ENCODE results near the gene GAS7.
"Not testable (repeated sequence)": the region's sequence is repeated elsewhere in the genome, so short reads cannot be mapped to it uniquely, and the experiment has no call there.

GAS7 gene

GRCh38 chr17:10116267-10116666 is 82.1 kb downstream of the GAS7 start:
- no peak overlapping the region for H3K27ac ChIP-seq
- no peak for DNase-seq (ENCODE audit: low read depth, low spot score)

- DNase-seq (ENCODE audit: low read depth, low spot score), result no peak
- H3K27ac ChIP-seq, result no peak overlapping the region
Observed at GRCh38 chr17:10115536-10115932, 82.9 kb downstream of the GAS7 start.

DNA sequence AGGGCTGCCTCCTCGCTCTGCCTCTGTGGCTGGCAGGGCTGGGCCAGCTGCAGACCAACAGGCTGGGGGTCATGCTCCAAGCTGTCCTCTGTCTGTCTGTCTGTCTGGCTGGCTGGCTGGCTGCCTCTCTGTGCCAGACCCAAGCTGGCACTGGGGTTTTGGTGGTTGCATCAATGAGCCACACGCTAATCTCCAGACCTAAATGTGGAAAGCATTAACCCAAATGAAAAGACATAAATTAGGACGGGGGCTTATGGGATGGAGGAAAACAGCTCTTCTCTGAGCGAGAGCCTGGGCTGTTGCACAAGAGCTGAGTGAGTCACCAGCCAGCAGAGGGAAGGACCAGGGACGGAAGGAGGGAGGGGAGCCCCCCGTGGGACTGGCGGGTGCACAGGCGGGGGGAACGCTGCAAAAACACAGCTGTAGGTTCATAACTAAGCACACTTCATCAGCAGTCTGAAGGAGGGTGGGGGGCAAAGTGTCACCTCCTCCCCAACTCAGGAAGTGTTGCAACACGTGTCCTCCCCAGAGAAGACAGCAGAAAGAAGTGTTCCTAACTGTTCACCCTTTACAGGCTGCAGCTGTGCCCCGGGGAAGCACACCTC is 83.4 kb downstream of the GAS7 start:
- no peak for DNase-seq (ENCODE audit: low read depth, low spot score)
- no peak overlapping the region for H3K27ac ChIP-seq

- no peak overlapping the region for H3K27ac ChIP-seq
- DNase-seq (ENCODE audit: low read depth, low spot score), result no peak
Observed at GRCh38 chr17:10112962-10113361, 85.4 kb downstream of the GAS7 start.

DNA sequence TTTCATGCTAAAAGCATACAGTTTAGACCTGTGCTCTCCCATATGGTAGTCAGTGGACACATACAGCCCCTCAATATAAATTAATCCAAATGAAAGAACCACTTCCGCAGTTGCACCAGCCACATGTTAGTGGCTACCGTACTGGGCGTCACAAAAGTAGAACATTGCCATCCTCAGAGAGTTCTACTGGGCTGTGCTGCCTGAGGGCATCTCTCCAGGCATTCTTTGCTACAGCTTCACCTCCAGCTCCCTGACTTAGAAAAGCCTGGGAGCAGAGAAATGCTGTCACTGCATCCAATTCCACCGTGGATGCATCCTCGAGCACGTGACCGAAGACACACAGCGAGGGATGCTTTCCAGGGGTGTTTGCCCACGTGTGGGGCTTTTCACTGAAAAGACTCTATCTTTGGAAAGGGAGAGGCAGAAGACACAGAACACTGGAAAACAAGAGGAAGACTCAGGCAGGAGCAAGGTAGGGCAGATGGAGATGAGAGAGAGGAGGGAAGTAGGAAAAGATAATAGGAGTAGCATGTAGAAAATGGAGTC is 86.4 kb downstream of the GAS7 start:
- no peak for DNase-seq (ENCODE audit: low read depth, low spot score)
- no peak overlapping the region for H3K27ac ChIP-seq

GRCh38 chr17:10109146-10109545 is 89.3 kb downstream of the GAS7 start:
- DNase-seq (ENCODE audit: low read depth, low spot score), result no peak
- H3K27ac ChIP-seq, result no peak overlapping the region

DNA sequence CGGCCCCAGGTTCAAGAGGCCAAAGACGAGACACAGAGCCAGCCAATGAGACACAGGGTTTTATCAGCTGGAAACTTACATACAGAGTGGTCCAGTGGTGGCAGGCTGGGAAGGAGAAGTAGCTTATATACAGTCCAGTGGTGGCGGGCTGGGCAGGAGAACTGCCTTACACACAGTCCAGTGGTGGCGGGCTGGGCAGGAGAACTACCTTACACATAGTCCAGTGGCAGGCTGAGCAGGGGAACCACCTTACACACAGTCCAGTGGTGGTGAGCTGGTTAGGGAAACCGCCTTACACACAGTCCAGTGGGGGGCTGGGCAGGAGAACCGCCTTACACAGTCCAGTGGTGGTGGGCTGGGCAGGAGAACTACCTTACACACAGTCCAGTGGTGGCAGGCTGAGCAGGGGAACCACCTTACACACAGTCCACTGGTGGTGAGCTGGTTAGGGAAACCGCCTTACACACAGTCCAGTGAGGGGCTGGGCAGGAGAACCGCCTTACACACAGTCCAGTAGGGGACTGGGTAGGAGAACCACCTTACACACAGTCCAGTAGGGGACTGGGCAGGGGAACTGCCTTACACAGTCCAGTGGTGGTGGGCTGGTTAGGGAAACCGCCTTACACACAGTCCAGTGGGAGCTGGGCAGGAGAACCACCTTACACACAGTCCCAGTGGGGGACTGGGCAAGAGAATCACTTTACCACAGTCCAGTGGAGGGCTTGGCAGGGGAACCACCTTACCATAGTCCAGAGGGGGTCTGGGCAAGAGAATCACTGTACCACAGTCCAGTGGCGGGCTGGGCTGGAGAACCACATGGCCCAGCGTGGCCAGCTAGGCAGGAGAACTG is 90.9 kb downstream of the GAS7 start:
- no peak overlapping the region for H3K27ac ChIP-seq
- no peak for DNase-seq (ENCODE audit: low read depth, low spot score)

- no peak for DNase-seq (ENCODE audit: low read depth, low spot score)
- no peak overlapping the region for H3K27ac ChIP-seq
Observed at GRCh38 chr17:10106067-10106466, 92.3 kb downstream of the GAS7 start.

DNA sequence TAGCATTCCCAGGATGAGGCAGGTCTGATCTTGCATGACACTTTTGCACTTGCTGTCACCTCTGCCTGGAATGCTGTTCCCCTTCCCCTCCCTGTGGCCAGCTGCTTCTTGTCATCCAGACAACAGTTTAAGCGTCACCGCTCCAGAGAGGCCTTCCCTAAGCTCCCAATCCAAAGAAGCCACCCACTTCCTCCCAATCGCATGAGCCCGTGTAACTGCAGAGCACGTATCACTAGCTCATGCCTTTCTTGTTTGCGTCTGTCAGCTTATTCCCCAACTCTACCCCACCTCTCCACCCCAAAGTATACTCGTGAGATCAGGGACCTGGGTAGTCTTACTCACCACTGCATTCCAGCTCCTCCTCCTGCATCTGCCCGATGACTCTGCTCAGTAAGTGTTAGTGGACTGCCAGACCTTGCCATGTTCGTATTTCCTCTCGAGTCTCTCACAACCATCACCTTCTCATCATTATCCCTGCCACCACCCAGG is 92.8 kb downstream of the GAS7 start:
- no peak overlapping the region for H3K27ac ChIP-seq
- no peak for DNase-seq (ENCODE audit: low read depth, low spot score)

- no peak overlapping the region for H3K27ac ChIP-seq
- no peak for DNase-seq (ENCODE audit: low read depth, low spot score)
Observed at GRCh38 chr17:10103712-10104111, 94.7 kb downstream of the GAS7 start.

GRCh38 chr17:10102817-10103216 is 95.6 kb downstream of the GAS7 start:
- no peak overlapping the region for H3K27ac ChIP-seq
- no peak for DNase-seq (ENCODE audit: low read depth, low spot score)

GRCh38 chr17:10099051-10099571 is 99.3 kb downstream of the GAS7 start:
- DNase-seq (ENCODE audit: low read depth, low spot score), result no peak
- no peak overlapping the region for H3K27ac ChIP-seq

DNA sequence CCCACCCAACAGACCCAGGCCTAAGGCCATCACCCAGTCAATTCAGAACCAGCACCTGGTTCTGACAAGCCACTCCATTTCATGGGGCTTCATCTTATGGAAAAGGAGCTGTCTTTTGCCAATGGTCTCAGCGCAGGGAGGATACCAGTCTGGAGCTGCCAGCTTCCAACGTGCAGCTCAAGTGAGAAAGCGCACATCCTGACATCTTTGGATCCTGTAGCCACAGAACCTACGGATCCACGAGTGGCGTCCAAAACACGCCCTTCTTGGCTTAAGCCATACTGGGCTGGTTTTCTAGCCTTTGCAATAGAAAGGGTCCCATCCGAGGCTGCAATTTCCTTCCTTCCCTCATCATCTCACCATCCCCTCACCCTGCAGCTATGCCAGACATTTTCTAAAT is 101.8 kb downstream of the GAS7 start:
- no peak overlapping the region for H3K27ac ChIP-seq
- no peak for DNase-seq (ENCODE audit: low read depth, low spot score)

DNA sequence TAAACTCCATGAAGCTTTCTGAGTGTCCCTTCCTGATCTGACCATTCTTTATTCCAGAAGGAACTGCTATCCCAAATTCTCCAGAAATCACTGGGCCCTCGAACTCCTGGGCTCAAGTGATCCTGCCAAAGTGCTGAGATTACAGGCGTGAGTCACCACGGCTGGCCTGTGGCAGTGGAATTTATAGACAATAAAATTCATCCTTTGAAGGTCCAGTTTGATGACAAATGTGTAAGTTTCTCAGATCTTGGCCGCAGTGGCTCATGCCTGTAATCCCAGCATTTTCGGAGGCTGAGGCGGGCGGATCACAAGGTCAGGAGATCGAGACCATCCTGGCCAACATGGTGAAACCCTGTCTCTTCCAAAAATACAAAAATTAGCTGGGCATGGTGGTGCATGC is 103.1 kb downstream of the GAS7 start:
- not testable (repeated sequence) for H3K27ac ChIP-seq

GRCh38 chr17:10094797-10095196 is 103.6 kb downstream of the GAS7 start:
- H3K27ac ChIP-seq, result no peak overlapping the region
- DNase-seq (ENCODE audit: low read depth, low spot score), result no peak

More for the DNA sequence above, 103.1 kb downstream of the GAS7 start:
- not testable (repeated sequence) for DNase-seq (ENCODE audit: low read depth, low spot score)

DNA sequence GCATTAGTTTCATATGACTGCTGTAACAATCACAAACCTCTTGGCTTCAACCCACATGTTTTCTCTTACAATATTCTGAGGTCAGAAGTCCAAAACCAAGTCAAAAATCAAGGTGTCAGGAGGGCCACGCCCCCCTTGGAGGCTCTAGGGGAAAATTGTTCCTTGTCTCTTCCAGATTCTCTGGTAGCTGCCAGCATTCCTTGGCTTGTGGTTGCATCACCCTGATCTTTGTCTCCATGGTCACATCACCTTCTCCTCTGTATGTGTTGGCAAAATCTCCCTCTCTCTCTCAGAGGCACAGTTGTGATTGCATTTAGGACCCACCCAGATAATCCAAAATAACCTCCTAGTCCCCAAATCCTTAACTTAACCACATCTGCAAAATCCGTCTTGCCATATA is 105.8 kb downstream of the GAS7 start:
- DNase-seq (ENCODE audit: low read depth, low spot score), result no peak
- H3K27ac ChIP-seq, result no peak overlapping the region

- DNase-seq (ENCODE audit: low read depth, low spot score), result no peak
- H3K27ac ChIP-seq, result no peak overlapping the region
Observed at GRCh38 chr17:10091046-10091445, 107.4 kb downstream of the GAS7 start.

GRCh38 chr17:10089196-10089804 is 109.1 kb downstream of the GAS7 start:
- no peak for DNase-seq (ENCODE audit: low read depth, low spot score)
- H3K27ac ChIP-seq, result no peak overlapping the region

DNA sequence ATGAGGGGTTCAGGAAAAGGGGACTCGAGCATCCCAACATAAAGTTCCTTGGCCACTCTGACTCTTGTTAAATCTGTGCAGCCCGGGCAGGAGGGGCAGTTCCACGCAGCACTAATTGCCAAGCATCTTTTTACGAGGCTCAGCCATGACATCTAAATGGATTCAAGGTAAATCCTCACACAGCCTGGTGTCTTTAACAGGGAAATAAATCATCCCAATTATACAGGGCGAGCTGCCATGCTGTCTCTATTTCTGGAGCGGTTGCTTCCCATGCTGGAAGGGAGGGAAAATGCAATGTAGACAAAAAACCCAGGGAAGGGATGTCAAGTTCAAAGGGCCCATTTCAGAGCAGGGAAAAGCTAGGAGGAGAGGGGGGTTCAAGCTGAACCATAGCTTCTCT is 110.0 kb downstream of the GAS7 start:
- no peak overlapping the region for H3K27ac ChIP-seq
- no peak for DNase-seq (ENCODE audit: low read depth, low spot score)

- DNase-seq (ENCODE audit: low read depth, low spot score), result no peak
- no peak overlapping the region for H3K27ac ChIP-seq
Observed at GRCh38 chr17:10087355-10087754, 111.1 kb downstream of the GAS7 start.

- no peak for DNase-seq (ENCODE audit: low read depth, low spot score)
- no peak overlapping the region for H3K27ac ChIP-seq
Observed at GRCh38 chr17:10083864-10084263, 114.5 kb downstream of the GAS7 start.
